Kidney capillary endothelial cell (primary cell): ENCODE measurements around the gene KBTBD2.
"Not testable (repeated sequence)": the region's sequence is repeated elsewhere in the genome, so short reads cannot be mapped to it uniquely, and the experiment has no call there.

Experiments used
- DNase-seq: peaks from one replicate; pipeline ENCODE4 v3.0.0-alpha.2; 2018; ENCODE audit warnings: low spot score

KBTBD2 gene

DNA sequence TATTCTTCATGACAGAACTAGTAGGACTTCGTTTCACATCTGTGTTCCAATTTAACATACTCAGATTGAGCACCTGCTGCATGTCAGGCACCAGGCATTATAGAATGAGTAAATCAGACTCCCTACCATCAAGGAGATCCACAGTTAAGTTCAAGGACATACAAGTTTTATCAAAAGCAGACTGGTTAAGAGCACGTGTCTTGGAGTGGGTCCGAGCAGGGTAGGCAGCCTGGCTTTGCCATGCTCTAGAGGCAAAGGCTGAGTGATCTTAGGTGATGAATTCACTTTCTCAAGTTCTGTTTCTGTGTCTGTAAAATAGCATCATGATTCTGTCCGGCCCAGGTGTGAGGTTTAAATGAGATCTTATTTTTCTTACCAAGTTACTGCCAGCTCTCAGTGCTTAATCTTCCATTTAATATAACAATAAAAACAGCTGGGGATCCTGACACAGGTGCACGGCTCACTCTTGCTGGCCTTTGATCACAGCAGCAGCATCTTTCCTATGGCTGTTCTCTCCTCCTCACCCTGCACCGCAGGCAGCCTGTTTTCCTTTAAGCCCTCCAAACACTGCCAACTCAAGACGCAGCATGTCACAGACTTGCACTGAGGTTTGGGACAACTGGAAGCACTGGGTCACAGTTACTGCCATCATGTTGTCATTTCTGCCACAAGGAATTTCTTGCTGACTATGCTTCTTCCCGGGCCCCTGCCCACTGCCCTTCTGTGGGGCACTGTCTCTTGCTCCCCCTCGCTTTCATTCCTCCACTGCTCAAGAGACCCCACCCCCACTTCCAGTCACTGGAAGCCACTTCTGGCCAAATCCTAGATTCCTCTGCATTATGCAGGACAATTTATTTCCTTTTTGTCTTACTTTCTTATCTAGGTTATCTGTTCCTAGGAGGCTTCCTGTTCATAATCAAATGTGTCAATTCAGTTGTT lies 35.5 kb downstream of the KBTBD2 start:
- not testable (repeated sequence) for DNase-seq

DNA sequence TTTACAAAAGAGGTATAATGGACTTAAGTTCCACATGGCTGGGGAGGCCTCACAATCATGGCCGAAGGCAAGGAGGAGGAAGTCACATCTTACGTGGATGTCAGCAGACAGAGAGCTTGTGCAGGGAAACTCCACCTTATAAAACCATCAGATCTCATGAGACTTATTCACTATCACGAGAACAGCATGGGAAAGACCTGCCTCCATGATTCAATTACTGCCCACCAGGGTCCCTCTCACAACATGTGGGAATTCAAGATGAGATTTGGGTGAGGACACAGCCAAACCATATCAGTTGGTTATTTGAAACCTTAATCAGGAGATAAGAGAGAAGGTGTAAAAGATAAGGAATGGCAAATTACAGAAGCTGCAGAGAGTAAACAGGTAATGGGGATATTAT lies 40.9 kb downstream of the KBTBD2 start:
- DNase-seq = not testable (repeated sequence)

DNA sequence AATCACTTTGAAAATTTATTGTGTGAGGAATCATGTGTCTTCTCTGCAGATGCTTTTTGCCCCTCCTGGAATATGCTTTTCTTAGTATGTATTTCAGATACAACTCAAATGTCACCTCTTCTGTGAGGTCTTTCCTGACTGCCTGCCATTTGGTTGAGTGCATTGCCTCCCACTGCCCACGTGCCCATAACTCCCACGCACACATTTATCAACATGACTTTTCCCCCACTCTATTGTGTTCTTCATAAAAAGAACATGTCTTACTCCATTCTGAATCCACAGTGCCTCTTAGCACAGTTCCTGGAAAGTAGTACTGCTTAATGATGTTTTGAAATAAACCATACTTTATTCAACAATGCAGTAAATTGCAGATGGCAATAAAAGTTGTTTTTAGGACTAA lies 42.9 kb downstream of the KBTBD2 start:
- not testable (repeated sequence) for DNase-seq

DNA sequence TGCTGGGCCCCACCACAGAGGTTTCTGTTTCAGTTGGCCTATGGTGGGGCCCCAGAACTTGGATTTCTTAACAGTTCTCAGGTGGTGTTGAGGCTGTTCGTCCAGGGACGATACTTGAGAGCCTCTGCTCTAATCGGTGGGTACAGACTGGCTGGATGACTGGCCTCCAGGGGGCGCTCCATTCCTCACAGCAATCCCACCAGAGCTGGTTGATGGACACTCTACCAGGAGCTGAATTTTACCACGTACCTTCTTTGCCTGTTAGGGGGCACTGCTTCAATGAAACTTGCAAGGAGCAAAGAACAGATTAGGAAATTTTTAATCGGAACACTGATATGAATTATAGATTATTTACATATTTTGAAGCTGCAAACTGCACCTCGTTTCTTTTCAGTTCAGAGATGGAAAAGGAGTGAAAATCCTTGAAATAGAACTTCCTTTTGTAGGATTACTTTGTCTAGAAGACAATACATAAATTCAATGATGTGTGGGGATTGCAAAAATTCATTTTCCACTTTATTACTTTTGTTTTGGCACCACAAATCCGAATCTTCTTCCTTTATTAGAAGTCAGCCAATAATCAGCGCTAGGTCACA lies 44.8 kb downstream of the KBTBD2 start:
- peak; percentile 50 for DNase-seq

DNA sequence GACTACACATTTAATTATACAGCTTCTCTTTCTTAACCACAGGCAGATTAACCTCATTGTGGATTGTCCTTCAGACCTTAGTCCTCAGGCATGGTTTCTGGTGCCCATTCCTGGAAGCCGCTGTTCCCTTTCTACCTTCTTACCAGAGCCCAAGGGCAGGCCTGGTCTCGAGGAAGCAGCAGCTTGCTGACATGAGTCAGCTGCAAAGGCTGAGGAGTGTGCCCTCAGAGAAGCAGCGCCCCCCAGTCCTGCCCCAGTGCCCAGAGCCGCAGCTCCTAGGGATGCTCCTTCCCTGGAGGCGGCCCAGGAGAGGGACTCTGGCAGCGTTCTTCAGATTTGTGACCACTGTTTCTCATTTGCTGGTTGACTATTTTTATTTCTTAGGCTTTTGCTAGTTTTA lies 46.8 kb downstream of the KBTBD2 start:
- not testable (repeated sequence) for DNase-seq

DNA sequence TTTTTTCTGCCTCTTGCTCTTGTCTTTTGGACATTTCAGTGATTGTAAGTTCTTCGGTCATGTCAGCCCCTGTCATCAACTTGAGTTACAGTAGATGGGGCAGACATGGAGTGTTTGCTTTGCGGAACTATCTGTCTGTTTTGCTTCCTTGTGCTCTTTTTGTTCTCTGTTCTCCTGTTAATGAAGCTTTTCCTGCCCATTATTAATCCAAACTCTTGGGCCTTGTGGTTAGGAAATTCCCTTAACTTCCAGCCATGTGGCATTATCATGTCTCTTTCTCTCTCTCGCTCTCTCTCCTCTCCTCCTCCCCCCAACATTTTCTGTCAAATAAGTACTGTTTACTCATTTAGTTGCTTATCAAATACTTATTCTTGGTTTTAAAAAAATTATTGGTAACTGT lies 47.8 kb downstream of the KBTBD2 start:
- not testable (repeated sequence) for DNase-seq

DNA sequence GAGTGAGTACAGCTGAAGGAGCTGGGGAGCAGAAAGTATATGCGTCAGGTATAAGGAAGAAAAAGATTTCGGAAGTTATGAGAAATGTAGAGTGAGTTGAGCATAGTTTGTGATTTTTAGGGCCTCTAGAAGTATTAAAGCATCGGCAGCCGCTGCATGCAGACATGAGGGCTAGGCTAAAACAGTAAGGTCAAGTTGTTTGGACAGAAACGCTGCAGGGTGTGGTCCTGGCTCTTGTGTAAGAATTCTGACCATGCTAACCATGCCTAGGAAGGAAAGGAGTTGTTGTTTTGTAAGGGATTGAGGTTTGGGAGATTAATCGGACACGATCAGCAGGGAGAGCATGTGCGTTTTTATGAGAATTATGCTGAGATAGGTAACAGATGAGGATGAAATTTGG lies 51.7 kb downstream of the KBTBD2 start:
- DNase-seq = not testable (repeated sequence)

DNA sequence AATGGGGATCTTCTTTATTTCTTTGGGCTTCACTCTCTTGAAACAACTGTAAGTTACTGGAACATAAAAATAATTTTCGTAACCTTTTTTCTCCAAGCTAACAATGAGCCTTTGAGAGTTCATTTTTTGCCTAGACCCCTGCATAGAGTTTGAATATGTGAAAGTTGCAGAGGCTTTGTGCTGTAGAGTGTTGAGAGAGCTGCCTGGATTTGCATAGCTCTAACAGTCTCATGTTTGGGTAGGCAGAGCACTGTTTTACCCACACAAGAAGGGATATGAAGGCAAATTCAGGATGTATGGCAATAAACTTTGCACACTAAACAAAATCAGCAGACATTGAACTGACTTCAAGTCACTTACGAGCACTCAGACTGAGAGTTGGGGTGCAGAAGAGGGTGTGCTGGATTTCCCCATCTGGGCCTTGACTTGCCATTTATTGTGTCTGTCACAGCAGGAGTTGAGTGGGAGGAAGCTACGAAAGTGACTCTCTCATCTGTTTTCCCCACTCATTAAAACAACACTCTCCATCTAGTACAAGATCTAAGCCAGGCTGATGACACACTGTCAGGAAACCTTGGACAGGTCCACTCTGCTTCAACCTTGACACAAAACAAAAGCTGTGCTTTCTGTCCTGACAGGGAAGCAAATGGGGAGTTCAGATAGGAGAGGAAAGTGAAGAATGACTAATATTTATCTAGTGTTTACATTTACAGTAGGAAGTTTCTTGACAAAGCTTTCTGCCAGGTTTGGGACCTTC lies 62.4 kb downstream of the KBTBD2 start:
- DNase-seq = not testable (repeated sequence)
